Dermis microvascular lymphatic vessel endothelial cell (primary cell): ENCODE data around the gene CPSF2. TPM values are rescaled to one million over a fixed set of nuclear protein-coding genes. Genes with fewer than 3 reads are reported as not detected.

Experiments
- total RNA-seq: library from RNA; depleted of rRNA; stranded (reverse); fragments of >200 nt; gene quantifications from 2 replicates; pipeline ENCODE4 v1.2.1, GENCODE V29; 2014

The CPSF2 gene
- total RNA-seq, 1 donor from 2014 or later: 18.9 TPM

Other genes with a start within 250 kb of the CPSF2 start
- 0.26 and 0.89 TPM in 2 replicates for gene FBLN5, start 174.3 kb upstream of the CPSF2 start, total RNA-seq
- 20.8 and 26.2 TPM in 2 replicates for gene TRIP11, start 81.9 kb upstream of the CPSF2 start, total RNA-seq
- 45.4 and 59.6 TPM in 2 replicates for gene ATXN3, start 15.4 kb upstream of the CPSF2 start, total RNA-seq
- gene NDUFB1, start 263 bp upstream of the CPSF2 start, total RNA-seq: 178 and 259 TPM in 2 replicates
- gene SLC24A4, start 201.2 kb downstream of the CPSF2 start, total RNA-seq: under 0.01 TPM in 2 replicates